NCI-H2029 (cell line): Measurements from ENCODE around the gene CADM3.
A peak's percentile ranks its signal among the peaks of the same experiment; 100 is the strongest.

Source experiments
- DNase-seq: peaks from one replicate; lab custom pipeline; 2025; lab: John Stamatoyannopoulos, UW

Gene CADM3

GRCh38 chr1:159171254-159171687 is at the start of gene CADM3:
Gene CADM3, plus strand, starts transcription at chr1:159171615. Its CDS starts 151 bp downstream, at chr1:159171766.
- no peak for DNase-seq

GRCh38 chr1:159122005-159122621 is 49.3 kb upstream of the CADM3 start:
- no peak for DNase-seq

- no peak for DNase-seq
These were observed 47.8 kb upstream of the CADM3 start for GRCh38 chr1:159123587-159123986.

- peak; percentile 27 for DNase-seq
These were observed 39.0 kb upstream of the CADM3 start for GRCh38 chr1:159132271-159132881.

DNA sequence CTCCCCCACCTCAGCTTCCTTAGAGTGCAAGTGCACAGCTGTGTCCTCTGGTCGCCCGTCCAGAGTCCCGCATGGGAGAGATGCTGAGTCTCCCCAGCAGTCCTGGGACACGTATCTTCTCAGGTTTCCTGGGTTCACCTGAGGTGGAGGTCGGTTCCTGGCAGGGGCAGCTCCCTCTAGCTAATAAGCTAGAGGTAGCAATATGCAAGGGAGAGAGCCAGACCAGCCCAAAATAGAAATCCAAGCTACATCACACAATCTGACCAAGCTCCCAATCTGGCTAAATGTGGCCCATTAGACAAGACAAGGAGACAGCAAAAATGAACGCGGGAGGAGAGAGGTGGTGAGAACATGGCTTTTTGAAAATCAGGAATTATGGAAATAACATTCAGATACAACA is 30.9 kb upstream of the CADM3 start:
- DNase-seq = no peak

DNA sequence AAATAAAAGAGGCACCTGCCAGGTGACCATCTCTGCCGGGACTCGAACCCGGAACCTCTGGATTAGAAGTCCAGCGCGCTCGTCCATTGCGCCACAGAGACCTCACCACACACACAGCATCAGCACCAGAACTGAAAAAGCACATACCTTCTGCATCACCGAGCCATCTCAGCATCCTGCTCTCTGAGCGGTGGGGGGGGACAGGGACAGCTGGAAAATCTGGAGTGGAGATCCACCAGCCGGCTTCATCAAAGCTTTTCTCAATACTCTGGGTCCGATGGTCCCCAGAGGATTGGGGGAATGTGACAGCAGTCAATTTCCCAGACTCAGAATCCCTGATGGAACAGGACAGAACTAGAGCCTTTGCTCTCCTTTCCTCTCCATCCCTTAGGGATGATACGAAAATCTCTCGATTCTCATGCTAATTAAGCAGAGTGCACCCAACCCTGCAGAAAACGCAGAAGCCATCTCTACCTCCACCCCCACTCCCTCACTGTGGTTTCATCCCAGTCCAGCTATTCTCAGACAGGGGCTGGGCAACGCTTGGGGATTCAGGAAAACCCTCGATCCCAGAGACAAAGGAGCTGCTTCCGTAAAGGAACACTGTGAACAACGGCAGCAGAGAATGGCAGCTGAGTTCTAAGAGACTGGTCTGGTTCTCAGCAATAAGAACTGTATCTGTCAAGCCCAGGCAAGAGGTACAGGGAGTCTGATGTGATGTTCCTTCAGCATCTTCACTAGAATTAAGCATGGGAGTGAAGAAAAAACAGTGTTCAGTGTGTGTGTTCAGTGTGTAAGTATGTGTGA is 29.6 kb upstream of the CADM3 start:
- DNase-seq = no peak

DNA sequence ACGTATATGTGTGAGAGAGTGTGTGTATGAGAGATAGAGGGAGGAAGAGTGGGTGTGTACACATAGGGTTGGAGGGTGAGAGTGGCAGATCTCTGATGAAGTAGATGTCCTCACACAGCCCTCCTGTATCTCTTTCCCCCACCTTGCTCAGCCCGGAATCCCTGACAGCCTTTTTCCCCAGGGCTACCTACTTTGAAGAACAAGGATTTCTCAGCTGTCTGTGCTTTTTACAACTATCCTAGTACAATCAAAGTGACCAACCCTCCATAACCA is 29.1 kb upstream of the CADM3 start:
- DNase-seq = no peak

GRCh38 chr1:159142726-159143510 is 28.5 kb upstream of the CADM3 start:
- no peak for DNase-seq

DNA sequence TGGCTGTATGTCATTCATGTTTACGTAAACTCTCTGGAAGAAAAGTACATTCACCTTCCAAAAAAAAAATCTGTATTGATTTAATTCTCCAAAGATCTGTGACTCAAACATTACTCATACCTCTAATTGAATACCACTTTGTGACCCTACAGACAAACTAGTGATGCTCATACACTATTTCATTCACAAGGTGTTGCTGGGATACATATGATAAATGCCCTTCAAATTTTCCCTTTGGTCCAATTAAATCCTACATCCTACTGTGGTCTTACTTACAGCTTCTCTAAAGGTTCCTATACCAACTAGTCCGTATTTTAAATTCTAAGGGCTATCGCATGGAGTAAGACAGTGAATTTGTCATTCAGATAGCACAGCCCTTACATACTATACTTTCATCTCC is 26.8 kb upstream of the CADM3 start:
- DNase-seq = no peak

- no peak for DNase-seq
These were observed 24.4 kb upstream of the CADM3 start for GRCh38 chr1:159146980-159147379.

GRCh38 chr1:159152031-159152430 is 19.4 kb upstream of the CADM3 start:
- no peak for DNase-seq

DNA sequence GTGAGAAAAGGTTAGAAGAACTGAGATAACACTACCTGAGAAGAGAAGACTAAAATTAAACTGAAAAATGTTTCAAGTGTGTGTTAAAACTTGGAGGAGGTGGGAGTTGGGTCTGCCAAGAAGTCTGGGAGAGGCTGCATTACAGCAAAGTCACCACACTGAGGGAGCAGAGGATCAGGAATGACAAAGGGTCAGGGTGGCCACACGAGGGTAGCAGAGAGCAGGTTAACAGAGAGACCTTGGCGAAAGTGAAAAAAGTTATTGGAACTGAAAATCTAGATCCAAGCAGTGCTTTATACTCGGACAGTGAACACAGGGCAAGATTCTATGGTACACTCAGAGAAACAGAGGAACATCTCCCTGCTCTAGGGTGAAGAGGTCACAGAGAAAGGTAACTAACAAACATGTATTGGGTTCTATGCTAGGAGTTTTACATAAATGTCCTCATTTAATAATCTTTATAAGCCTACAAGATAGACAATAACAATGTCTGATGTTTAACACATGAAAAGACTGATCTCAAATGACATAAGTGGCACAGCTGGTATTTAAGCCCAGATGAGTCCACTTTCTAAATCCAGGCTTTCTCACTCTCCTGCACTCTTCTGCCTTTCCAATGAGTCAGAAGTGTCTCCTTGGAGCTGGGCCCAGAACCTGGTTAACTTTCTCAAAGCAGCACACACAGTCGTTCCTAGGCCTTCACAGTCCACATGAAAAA is 10.3 kb upstream of the CADM3 start:
- DNase-seq = peak; percentile 33

GRCh38 chr1:159161719-159162026 is 9.7 kb upstream of the CADM3 start:
- DNase-seq = no peak

DNA sequence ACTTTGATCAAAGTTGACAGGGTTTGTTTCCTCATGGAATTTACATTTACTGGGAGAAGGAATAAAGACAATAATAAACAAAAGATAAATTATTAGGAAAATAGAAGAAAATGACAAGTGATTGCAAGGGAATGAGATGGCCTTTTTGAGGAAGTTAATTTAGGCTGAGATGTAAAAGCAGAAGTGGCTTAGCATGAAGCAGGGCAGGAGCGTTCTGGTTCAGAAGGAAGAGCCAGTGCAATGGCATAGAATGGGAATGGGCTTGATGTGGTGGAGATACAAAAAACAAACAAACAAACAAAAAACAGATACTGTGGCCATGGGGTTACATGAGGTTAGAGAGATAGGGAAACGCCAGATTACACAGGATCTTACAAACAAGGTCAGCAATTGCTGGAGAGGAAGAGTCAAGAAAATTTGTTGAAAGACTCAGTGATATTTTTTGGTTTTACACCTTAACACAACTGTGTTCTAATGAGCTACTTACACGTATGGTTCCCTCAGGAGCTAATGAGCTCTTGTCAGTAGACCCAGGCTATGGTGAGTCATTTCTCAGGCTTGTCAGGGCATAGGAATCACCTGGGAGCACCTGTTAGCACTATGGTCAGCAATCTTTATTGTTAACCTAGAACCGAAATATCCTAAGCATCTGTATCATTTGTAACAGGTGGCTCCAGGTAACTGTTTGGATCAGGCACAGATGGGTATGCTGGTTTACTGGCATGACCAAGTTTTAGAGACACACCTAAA is 8.7 kb upstream of the CADM3 start:
- DNase-seq = no peak

- DNase-seq = no peak
These were observed 7.7 kb upstream of the CADM3 start for GRCh38 chr1:159163614-159164228.

DNA sequence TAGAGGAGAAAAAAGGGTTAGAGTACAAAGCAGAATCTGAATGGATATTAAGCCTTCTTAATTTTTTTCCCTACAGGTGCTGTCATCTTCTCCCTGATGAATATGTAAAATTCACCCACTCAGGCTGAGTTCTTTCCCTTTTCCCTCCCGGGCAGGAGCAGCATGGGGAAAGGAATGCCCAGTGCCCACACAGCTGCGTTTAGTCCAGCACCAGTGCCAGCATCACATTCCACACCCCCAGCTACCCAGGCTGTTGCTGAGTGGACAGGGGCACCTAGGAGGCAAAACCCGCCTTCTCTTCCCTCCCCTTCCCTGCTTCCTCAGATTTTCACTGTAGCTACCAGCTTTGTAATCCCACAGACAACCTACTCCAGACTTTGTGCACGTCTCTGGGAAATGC is 3.4 kb upstream of the CADM3 start:
- DNase-seq = no peak

DNA sequence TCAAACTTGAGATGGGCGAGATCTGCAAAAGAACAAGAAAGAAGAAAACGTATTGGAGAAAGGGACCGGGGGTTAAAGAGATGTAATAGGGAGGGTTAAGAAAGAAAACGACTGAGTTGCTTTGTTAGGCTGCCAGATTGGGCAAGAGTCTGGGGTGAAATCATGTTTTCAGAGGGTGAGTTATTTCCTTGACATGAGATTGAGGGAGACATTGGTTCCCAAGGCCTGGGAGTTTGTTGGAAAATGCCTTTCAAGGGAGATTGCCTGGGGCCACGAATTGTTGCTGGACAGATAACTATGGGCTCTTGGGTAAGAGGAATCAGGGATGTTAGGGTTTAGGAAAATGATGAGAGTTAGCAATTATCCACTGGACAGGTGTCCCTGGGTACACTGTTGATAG is 776 bp upstream of the CADM3 start:
- DNase-seq = no peak

DNA sequence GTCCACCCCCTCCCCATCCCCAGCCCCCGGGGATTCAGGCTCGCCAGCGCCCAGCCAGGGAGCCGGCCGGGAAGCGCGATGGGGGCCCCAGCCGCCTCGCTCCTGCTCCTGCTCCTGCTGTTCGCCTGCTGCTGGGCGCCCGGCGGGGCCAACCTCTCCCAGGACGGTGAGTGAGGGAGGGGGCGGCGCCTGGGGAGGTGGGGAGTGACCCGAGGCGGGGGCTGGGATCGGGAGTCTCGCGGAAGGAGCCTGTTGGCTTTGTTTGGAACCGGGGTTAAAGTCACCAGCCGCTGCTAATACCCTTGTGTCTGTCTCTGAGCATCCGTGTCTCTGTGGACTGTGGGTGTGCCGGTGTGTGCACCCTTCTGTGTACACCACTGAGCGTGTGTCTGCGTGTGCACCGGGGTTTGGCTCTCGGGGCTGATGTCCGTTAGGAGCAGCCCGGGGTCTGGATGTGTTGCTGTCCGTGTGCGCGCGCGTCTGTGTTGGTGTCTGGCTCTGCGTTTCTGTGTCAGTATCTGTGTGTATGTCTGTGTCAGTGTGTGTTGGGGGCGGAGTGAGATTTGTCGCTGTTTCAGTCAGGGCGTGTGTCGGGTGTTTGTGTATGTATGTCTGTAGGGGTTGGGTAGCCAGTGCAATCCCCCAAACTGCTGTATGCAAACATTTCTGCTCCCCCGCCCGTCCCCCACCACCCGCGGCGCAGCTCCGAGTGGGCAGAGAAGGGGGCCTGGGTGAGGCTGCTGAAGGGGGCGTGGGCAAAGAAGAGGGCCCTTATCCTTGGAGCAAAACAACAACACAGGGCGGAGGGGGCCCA is 480 bp downstream of the CADM3 start:
- no peak for DNase-seq

GRCh38 chr1:159172614-159173291 is 1.3 kb downstream of the CADM3 start:
- no peak for DNase-seq

- DNase-seq = no peak
These were observed 1.9 kb downstream of the CADM3 start for GRCh38 chr1:159173320-159173719.
